Stimulated activated CD4-positive, alpha-beta T cell treated with anti-CD3 and anti-CD28 coated beads, TNF-alpha, amount 100 ng/mL, for 24 hours (primary cell): ENCODE results near the gene TMEM272.
"Not testable (repeated sequence)": the region's sequence is repeated elsewhere in the genome, so short reads cannot be mapped to it uniquely, and the experiment has no call there.

ENCODE experiments used
- DNase-seq, 3 experiments: peaks; one replicate each; pipeline ENCODE4 v3.0.0-alpha.2; 2020; ENCODE audit warnings: low read depth in 3 of 3

The TMEM272 gene

GRCh38 chr13:51825165-51825592 is 19.8 kb downstream of the TMEM272 start:
- no peak for DNase-seq

DNA sequence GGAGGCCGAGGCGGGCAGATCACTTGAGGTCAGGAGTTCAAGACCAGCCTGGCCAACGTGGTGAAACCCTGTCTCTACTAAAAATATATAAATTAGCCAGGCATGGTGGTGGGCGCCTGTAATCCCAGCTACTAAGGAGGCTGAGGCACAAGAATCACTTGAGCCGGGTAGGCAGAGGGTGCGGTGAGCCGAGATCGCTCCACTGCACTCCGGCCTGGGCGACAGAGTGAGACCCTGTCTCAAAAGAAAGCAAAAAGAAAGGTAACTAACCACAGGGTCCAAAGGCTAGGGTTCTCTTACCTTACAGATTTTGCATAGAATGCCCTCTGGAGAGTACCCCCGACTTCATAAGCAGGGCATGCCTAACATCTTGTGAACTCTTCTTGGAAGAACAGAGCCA is 20.3 kb downstream of the TMEM272 start:
- DNase-seq = not testable (repeated sequence)

DNA sequence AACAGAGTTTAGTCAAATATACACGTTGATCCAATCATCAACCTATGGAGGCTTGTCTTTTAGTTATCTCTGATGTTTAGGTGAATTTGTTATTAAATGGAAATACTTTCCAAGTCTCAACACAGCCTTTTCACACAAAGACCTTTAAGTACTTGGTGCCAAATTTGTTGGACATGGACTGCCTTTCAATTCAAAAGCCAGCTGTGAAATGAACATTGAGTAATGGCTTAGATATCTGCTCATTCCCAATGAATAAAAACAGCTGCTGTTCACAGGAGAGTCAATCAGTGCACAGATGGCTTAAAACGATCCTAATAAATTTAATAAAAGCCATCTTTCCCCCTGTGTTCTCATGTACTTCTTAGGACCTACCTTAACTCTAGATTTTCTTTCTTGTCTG is 21.1 kb downstream of the TMEM272 start:
- DNase-seq = no peak

GRCh38 chr13:51823359-51823758 is 21.6 kb downstream of the TMEM272 start:
- no peak for DNase-seq

DNA sequence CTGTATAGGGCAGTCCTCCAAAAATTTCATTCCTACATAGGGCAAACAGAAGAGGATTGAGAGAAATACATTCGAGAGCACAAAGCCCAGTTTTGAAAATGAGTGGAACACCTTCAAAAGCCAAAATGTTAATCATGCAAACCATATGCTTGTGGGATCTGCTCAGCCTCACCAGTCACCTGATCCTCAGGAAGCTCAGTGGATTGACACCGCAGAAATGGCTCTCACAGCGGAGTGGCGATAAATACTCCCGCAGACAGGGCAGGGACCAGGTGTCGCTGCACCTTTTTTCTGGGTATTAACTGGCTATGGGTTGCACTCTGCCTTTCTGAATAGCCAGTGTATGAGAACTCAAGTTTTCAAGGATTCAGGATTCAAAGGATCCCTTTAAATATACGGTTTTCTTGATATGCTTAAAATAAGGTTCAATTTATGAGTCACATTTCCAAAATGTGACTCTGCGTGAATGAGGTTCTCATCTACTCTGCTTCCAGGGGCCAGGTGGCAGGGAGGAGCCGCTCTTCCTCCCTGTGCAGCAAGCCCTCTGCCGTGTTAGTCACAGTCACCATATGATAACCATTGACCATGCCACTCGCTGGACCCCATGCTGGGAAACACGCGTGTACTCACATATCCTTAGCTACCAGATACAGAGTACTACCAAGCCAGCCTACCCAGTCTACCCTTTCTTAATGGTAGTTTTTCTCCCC is 22.7 kb downstream of the TMEM272 start:
- DNase-seq = no peak

- DNase-seq = no peak
Observed at GRCh38 chr13:51821606-51822005, 23.4 kb downstream of the TMEM272 start.

GRCh38 chr13:51820016-51820597 is 24.9 kb downstream of the TMEM272 start:
- DNase-seq = no peak

DNA sequence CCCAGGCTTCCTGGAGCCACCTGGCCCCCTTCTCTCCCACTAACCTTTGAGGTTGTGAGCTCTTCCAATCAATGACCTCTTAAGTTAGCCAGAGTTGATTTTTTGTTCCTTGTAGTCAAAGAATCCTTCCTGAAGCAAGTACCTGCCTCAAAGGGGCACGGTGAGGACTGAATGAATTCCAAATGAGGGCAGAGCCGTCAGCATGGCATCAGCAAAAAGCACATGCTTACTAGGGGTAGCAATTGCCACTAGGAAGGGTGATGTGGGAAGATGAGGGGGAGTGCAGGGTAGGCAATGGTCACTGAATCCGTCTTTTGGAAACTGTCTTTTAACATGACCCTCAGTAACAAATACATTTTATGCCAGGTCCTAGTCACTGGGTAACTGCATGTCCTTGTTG is 25.4 kb downstream of the TMEM272 start:
- no peak for DNase-seq

DNA sequence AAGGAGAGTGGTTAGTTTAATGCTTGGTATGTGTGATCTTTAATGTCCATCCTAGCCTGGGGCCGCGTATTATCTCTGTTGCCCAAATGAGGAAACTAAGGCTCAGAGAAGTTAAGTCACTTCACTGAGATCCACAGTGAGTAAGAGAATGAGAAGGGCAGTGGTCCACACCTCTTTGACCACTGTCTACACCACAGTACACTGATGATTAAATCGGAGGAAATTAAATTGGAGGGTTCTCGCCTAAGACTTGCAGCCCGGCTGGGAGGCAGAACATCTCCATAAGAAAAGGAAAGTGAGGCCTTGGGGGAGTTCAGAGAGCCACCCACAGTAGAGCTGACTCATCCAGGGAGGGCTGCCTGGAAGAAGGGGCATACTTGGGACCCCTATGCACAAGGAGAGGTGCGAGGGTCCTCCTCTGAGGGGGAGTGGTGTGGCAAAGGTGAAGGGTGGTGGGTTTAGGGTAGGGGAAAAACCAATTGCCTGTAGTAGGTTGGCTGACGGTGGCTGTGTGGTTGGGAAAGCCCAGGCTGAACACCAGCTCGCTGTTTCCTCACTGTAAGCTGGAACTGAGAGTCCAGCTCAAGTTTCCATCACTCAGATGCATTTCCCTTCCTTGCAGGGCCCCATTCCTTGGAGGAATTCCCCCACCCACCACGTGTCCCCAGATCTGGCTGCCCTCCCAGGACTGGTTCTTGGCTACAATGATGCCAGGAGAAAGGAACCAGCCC is 26.0 kb downstream of the TMEM272 start:
- peak in 2 of 3 experiments; percentile 58 to 60 for DNase-seq

DNA sequence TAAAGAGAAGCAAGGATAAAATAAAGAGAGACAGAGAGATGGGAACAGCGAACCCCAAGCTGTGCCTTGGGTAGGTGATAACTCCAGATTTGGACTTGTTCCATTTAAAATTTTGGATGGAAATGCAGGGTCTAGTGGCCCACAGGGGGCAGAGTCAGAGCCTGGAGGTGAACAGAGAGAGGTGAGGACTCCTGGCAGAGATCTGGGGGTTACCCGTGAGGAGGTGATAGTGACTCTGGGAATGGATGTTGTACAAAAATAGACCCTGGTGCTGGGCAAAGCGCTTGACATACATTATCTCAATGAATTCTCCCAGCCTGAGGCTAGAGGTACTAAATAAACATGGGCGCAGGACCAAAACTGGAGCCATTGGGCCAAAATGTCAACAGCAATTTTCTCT is 26.7 kb downstream of the TMEM272 start:
- DNase-seq = no peak

- DNase-seq = no peak
Observed at GRCh38 chr13:51817717-51818116, 27.3 kb downstream of the TMEM272 start.

DNA sequence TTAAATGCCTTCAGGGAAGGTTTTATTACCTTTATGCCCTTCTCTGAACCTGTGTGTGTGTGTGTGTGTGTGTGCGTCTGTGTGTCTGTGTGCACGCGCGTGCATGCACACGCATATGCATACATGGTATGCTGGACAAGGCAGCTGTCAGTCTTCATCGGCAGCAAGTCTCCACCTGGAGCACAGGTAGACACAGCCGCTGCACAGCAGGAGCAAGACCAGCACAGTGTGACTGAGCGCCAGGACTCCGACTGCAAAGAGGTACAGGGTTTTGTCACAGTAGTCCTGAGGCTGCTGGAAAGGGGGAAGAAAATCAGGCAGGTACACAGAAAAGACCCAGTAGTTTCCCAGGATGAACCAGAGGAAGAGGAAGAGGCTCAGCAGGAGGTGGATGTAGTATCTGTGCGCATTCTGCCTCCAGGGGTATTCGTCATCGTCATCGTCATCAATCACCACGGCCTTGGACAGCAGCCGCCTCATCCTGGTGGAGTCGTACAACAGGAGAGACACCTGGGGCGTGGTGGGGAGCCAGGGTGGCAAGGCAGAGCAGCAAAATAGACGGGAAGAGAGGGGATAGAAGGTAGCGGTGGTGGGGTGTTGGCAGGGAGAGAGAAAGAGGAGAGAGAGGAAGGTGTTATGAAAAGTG is 28.2 kb downstream of the TMEM272 start:
- no peak for DNase-seq

DNA sequence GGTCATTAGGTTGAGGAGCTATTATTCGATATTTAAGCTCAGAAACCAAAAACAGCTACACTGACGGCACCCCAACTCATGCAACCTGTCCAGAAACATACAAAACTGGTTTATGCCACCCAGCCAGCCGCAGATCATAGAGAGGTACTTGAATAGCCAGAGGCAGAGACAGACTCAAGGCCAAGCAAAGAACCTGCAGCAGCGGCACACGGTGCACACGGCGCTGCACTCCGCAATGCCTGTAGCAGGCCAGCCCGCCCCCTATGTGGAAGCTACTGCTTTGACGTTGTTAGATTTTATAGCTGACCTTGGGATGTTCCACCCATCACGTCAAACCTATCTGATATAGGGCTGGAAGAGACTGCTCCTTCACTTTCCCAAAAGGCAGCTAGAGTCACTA is 29.1 kb downstream of the TMEM272 start:
- no peak for DNase-seq

DNA sequence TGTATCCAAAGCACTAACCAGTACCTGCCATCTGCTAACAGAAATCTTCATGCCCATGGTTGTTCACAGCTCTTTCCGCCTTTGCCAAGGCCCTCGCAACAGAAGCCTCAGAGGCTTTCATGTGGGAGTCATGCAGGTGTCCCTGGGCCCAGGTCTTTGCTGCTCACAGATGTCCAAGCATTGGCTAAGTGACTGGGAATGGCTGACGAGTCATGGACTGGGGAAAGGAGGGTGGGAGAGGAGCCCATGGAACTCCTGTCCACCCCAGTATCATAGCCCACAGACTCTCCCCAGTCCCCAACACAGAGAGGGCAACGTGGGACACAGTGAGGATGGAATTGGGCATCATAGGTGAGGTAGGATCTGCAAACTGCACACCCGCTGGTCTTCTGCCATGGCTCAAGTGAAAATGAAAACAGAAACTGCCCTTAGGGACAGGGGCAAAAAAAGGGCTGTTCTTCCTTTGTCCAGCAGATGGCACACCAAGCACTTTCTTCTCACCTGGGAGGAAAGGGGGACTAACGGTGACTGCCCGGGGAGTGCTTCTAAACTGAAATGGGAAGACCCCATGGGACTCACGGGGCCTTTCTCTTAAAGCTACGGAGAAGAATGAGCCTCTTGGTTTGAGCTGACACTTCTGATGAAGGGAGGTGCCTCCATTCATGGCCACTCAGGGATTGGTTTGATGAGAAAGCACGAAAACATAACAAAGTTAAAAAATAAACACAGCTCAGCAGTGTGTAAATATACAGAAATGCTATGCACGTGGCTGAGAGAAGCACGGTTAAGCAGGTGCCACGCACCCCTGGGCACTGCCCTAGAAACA is 29.9 kb downstream of the TMEM272 start:
- DNase-seq = peak in 2 of 3 experiments; percentile 63 to 68

DNA sequence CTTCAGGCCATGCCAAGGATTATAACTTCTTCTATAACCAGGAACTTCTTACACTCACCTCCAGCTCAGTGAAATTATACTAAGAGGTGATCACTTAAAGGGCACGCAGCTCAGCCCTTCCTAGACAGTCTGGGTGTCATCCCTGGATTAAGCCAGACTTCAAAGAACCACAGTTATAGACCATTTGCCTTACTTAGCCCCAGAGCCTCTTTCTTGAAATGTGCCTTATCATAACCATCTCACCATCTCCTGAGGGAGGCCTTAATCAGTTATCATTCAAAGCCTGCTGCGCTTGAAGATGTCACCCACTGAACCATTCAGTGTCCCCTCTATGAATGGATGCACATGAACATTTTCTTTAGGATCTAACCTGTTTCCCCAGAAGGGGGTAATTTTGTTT is 30.9 kb downstream of the TMEM272 start:
- DNase-seq = no peak

GRCh38 chr13:51811920-51812451 is 33.0 kb downstream of the TMEM272 start:
- no peak for DNase-seq

GRCh38 chr13:51811046-51811445 is 33.9 kb downstream of the TMEM272 start:
- no peak for DNase-seq

DNA sequence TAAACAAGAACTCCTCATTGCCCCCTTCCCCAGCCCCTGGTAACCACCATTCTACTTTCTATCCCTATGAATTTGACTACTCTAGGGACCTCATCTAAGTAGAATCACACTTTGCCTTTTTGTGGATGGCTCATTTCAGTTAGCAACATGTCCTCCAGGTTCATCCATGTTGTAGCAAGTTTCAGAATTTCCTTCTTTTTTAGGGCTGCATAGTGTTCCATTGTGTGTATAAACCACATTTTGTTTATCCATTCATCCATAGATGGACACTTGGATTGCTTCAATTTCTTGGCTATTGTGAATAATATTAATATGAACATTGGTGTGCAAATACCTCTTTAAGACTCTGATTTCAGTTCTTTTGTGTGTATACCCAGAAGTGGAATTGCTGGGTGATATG is 36.2 kb downstream of the TMEM272 start:
- DNase-seq = no peak

DNA sequence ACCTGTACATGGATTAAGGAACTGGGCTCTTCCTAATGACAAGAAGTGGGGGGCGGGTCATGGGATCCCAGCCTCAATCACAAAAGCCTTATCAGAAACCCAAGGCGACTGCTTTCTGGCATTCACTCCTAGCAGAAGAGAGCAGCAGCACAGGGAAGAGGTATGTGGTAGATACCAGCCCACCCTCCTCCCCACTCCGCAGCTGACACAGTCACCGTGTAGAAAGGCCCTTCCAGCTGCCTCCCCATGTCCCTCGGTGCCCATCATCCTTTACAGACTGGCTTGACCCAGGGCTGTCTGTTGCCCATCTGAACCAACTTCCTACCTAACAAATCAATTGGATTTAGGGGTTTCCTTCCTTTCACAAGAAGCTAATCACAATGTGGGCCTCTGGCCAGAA is 37.9 kb downstream of the TMEM272 start:
- DNase-seq = no peak

GRCh38 chr13:51806566-51806965 is 38.4 kb downstream of the TMEM272 start:
- no peak for DNase-seq

- DNase-seq = no peak
Observed at GRCh38 chr13:51805925-51806324, 39.1 kb downstream of the TMEM272 start.
